Measurements from ENCODE around the gene KCNE3.

Gene KCNE3

DNA sequence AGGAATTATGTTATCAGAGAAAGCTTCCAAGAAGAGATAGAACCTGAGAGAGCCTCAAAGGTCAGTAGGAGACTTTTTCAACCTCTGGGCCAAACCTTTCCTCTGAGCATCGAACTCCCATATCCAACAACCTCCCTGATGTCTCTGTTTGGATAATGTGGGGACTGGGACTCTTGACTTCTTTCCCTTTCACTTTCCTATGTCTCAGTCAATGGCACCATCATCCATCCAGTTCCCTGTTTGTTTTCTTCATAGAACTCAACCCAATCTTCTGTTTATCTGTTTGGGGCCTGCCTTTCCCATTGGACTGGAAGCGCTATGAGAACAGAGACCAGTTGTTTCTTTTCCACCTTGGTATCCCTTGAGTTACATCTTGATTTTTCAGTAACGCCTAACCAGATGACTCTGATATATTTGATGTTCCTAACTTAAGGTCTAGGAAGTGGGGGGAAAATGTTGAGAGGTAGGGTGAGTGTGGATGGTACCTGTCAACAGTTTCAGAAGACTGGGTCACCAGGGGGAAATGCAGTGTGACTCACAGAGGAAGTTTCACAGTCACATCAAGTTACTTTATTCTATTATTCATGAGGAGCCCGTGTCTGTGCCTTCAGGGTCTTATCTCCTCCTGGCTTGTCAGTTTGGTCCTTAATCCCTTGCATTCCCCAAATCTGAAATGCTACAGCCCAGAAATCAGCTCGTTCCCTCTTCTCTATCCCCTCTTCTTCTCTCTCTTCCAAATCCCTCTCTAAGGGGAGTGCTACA lies 4.5 kb upstream of the KCNE3 start:
- ChIA-PET CTCF (no interaction called here), POLR2A (ENCODE audit: low non-redundant PET) (no interaction called here)
- H3K27ac ChIP-seq, result no peak overlapping the region
- no peak for DNase-seq (ENCODE audit: low spot score)
- TF ChIP-seq, protein P1, sequence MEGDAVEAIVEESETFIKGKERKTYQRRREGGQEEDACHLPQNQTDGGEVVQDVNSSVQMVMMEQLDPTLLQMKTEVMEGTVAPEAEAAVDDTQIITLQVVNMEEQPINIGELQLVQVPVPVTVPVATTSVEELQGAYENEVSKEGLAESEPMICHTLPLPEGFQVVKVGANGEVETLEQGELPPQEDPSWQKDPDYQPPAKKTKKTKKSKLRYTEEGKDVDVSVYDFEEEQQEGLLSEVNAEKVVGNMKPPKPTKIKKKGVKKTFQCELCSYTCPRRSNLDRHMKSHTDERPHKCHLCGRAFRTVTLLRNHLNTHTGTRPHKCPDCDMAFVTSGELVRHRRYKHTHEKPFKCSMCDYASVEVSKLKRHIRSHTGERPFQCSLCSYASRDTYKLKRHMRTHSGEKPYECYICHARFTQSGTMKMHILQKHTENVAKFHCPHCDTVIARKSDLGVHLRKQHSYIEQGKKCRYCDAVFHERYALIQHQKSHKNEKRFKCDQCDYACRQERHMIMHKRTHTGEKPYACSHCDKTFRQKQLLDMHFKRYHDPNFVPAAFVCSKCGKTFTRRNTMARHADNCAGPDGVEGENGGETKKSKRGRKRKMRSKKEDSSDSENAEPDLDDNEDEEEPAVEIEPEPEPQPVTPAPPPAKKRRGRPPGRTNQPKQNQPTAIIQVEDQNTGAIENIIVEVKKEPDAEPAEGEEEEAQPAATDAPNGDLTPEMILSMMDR (conservative IDR thresholded peaks at IDR 0.05; ENCODE audit: low read depth), result no peak

DNA sequence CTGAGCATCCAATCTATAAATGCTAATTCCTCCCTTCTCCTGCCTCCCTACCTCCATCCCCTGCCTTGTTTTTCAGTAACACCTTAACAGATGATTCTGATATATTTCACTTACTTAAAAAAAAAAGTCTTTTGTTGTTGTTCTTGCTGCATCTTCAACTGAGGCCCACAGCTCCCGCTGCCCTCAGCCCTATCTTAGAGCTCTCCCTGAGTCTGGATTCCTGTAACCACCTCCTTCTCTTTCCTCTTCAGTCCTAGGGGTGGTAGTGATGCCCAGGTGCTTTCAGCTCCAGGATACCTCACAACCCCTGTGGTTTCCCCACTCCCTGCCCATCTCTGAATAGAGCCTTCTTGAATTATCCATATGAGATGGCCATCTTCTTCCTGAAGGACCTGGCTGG lies 3.7 kb upstream of the KCNE3 start:
- no peak for DNase-seq (ENCODE audit: low spot score)
- CTCF ChIA-PET, result interaction anchor here (0.5 to 0.6 kb wide), 2 partner anchors 22 to 28 kb away, joined by 3 to 4 read pairs; partner anchors contain the start of gene LIPT2
- POLR2A ChIA-PET (ENCODE audit: low non-redundant PET), result no interaction called here
- no peak overlapping the region for H3K27ac ChIP-seq
- TF ChIP-seq, protein P1 (conservative IDR thresholded peaks at IDR 0.05; ENCODE audit: low read depth), result no peak

DNA sequence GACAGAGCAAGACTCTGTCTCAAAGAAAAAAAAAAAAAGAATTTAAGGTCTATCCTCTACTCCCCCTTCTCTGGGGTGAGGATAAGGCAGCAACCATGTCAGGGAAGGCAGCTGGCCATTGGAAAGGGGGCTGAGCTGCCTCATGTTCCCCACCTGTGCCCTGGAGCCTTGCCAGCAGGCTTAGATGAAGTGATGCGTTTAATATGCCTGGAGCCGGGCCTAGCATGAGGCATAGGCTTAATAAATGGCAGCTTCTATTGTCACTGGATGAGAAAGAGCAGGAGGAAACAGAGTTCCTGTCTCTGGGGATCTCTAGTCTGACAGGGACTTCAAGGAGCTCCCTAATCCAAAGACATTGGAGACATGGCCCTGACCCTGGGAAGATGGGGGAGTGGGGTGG lies 3.2 kb upstream of the KCNE3 start:
- ChIA-PET CTCF (interaction anchor here (0.5 to 0.6 kb wide), 3 partner anchors 23 to 116 kb away, joined by 3 to 4 read pairs (median 4); partner anchors contain the start of gene LIPT2), POLR2A (ENCODE audit: low non-redundant PET) (interaction anchor here (0.7 kb wide), 1 partner anchor 255 kb away, joined by 4 read pairs; no protein-coding TSS in a partner anchor)
- TF ChIP-seq, protein P1 (conservative IDR thresholded peaks at IDR 0.05; ENCODE audit: low read depth), result no peak
- H3K27ac ChIP-seq, result no peak overlapping the region
- no peak for DNase-seq (ENCODE audit: low spot score)

DNA sequence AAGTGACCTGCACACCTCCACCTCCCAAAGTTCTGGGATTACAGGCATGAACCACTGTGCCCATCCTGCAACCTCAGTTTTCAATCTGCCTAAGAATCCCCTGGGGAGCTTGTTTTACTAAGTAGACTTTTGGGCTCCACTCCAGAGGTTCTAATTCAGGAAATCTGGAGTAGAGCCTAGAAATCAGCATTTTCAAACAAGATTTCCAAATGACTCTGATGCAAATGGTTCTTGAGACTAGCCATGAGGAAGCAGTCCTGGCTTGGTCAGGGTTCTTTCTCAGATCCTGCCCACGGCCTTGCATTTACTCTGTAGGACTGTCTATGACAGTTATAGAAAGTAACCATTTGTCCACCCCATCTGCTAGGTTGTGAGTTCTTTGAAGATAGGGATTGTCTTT lies 1.6 kb upstream of the KCNE3 start:
- DNase-seq (ENCODE audit: low spot score), result no peak
- CTCF ChIA-PET, result no interaction called here
- no peak overlapping the region for H3K27ac ChIP-seq
- POLR2A ChIA-PET (ENCODE audit: low non-redundant PET), result no interaction called here
- TF ChIP-seq, protein P1 (conservative IDR thresholded peaks at IDR 0.05; ENCODE audit: low read depth), result no peak

DNA sequence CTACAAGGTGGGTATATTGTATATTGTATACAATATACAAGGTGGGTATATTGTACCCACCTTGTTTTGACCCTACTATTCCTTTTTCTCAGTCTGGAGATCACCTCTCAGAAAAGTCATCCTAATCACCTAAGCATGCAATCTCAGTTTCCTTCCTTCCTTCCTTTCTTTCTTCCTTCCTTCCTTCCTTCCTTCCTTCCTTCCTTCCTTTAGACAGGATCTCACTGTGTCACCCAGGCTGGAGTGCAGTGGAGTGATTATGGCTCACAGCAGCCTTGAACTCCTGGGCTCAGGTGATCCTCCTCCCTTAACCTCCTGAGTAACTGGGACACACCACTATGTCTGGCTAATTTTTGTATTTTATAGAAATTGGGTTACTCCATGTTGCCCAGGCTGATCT lies 1.2 kb upstream of the KCNE3 start:
- ChIA-PET POLR2A (ENCODE audit: low non-redundant PET) (no interaction called here), CTCF (no interaction called here)
- DNase-seq (ENCODE audit: low spot score), result no peak
- no peak overlapping the region for H3K27ac ChIP-seq
- TF ChIP-seq, protein P1 (conservative IDR thresholded peaks at IDR 0.05; ENCODE audit: low read depth), result no peak

DNA sequence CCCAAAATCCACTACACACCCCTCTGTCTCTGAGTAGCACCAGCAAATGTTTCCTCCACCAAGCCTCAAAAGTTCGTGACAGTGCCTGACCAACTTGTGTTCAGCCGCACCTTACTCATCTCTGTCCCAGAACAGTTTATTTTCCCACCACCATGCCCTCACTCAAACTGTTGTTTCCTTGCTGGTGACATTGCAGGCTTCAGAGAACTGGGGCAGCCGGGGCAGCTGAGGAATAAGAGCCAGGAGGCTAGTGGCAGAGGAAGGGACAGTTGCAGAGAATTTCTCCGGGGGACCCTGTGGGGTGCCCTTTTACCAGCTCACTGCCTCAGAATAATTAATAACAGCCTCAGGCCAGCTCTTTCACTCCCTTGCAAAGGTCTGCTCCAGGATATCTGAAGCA lies 709 bp upstream of the KCNE3 start:
- no peak for DNase-seq (ENCODE audit: low spot score)
- ChIA-PET CTCF (no interaction called here), POLR2A (ENCODE audit: low non-redundant PET) (no interaction called here)
- no peak overlapping the region for H3K27ac ChIP-seq
- TF ChIP-seq, protein P1 (conservative IDR thresholded peaks at IDR 0.05; ENCODE audit: low read depth), result no peak

All from RWPE1 (cell line).